ENCODE results near the gene BMP5.

Gene BMP5

GRCh38 chr6:55713436-55713835, 162.0 kb downstream of the BMP5 start:
- H3K79me2 ChIP-seq (ENCODE audit: insufficient read depth, low read length): no peaks in the 10 kb centered on the region
- peaks cover 5% of the 10 kb centered on the region; the same call in 1 of the 2 replicates for H3K9me3 ChIP-seq (ENCODE audit: insufficient read depth, low read length)
- H3K4me2 ChIP-seq (ENCODE audit: low read depth, low read length, poor library complexity, severe bottlenecking): no peak overlapping the region
- no peak overlapping the region for H3K9ac ChIP-seq (ENCODE audit: low read length)
- no peak overlapping the region for H3K4me3 ChIP-seq (ENCODE audit: insufficient read depth, low read length, poor library complexity, severe bottlenecking)
- TF ChIP-seq, protein P1, sequence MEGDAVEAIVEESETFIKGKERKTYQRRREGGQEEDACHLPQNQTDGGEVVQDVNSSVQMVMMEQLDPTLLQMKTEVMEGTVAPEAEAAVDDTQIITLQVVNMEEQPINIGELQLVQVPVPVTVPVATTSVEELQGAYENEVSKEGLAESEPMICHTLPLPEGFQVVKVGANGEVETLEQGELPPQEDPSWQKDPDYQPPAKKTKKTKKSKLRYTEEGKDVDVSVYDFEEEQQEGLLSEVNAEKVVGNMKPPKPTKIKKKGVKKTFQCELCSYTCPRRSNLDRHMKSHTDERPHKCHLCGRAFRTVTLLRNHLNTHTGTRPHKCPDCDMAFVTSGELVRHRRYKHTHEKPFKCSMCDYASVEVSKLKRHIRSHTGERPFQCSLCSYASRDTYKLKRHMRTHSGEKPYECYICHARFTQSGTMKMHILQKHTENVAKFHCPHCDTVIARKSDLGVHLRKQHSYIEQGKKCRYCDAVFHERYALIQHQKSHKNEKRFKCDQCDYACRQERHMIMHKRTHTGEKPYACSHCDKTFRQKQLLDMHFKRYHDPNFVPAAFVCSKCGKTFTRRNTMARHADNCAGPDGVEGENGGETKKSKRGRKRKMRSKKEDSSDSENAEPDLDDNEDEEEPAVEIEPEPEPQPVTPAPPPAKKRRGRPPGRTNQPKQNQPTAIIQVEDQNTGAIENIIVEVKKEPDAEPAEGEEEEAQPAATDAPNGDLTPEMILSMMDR (IDR thresholded peaks at IDR 0.05; ENCODE audit: insufficient read depth, low read length, poor library complexity, severe bottlenecking): no peak
- no peak for TF ChIP-seq EZH2phosphoT487 (conservative IDR thresholded peaks at IDR 0.05; ENCODE audit: low read length)
- H3F3A ChIP-seq (ENCODE audit: insufficient read depth): no peaks in the 10 kb centered on the region
- no peaks in the 10 kb centered on the region for H3K9me2 ChIP-seq (replicated peaks; ENCODE audit: insufficient read depth, low read length)
- no peaks in the 10 kb centered on the region for H3K36me3 ChIP-seq (ENCODE audit: low read length)
- no peaks in the 10 kb centered on the region for H4K20me1 ChIP-seq (ENCODE audit: low read depth, low read length)
- no peak overlapping the region for H2AFZ ChIP-seq (ENCODE audit: low read depth, low read length, severe bottlenecking)
- no peak overlapping the region for H3K27ac ChIP-seq (ENCODE audit: low read depth, low read length)
- no peaks in the 10 kb centered on the region for H3K27me3 ChIP-seq (ENCODE audit: low read length)

DNA sequence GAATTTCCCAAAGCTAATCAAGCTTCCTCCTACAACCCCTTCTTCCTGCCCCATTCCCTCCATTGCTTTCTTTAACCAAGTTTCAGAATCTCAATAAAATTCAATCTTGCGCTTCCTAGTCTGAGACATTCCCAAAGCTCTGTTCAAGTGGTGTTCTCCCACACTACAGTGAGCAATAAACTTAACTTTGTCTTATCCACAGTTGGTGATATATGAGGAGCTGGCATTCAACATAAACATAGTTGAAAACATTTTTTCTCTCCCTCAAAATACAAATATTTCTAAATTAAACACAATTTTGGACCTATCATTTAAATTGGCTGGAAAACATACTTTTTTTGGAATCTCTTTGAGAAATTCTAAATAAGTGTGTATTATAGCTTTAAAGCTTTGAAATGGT, 166.7 kb downstream of the BMP5 start:
- H3K4me2 ChIP-seq (ENCODE audit: low read depth, low read length, poor library complexity, severe bottlenecking): no peak overlapping the region
- H3K27ac ChIP-seq (ENCODE audit: low read depth, low read length): no peak overlapping the region

DNA sequence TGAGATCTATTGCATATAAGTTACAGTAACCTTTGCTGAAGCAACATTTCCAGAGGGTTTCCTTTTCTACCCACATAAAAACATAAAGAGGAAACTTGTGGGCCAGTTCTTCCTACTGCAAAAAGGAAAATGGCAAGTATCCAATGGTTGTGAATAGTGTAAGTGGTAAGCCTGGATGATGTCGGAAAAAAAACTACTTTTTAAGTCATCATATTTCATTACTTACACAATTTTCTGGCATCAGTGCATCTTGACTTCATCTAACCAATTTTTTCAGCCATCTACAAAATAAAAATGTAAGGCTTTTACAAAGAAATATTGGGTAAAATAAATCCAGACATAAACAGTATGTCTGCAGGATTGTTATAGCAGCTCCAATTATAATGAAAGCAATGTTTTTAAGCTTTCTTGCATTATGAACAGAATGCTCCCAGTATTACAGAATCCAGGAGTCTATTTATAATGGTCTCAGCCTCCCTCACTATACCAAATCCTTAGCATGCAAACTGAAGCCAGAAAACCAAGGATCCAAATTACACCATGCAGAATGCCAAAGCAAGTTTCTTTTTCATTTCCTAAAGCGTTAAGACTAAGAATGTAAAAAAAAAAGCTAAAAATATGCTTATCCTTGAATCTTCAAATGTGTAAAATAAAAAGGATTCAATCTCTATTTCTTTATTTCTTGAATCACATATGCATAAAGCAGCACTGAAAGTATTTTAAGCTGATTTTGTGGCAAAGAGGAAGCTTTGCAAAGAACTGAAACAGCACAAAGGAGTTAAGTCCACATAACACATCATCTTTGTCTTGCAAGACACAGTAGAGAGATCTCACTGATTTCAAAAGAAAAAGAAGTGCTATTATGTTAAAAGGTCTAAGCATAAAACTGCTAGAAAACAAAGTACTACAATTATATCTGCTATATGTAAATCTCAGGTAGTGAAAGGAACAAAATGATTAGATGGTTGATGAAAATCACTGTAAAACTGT, 169.6 kb downstream of the BMP5 start:
- no peaks in the 10 kb centered on the region for H3K9me2 ChIP-seq (replicated peaks; ENCODE audit: insufficient read depth, low read length)
- no peaks in the 10 kb centered on the region for H3K36me3 ChIP-seq (ENCODE audit: low read length)
- no peak overlapping the region for H3K4me3 ChIP-seq (ENCODE audit: insufficient read depth, low read length, poor library complexity, severe bottlenecking)
- no peaks in the 10 kb centered on the region for H3F3A ChIP-seq (ENCODE audit: insufficient read depth)
- no peak overlapping the region for H3K9ac ChIP-seq (ENCODE audit: low read length)
- H3K4me2 ChIP-seq (ENCODE audit: low read depth, low read length, poor library complexity, severe bottlenecking): no peak overlapping the region
- H3K27me3 ChIP-seq (ENCODE audit: low read length): no peaks in the 10 kb centered on the region
- no peak overlapping the region for H2AFZ ChIP-seq (ENCODE audit: low read depth, low read length, severe bottlenecking)
- 0 out of 2 replicates have a peak, but pooled peaks cover 6% of the 10 kb centered on the region for H3K9me3 ChIP-seq (ENCODE audit: insufficient read depth, low read length)
- no peak overlapping the region for H3K27ac ChIP-seq (ENCODE audit: low read depth, low read length)
- no peaks in the 10 kb centered on the region for H4K20me1 ChIP-seq (ENCODE audit: low read depth, low read length)
- no peak for TF ChIP-seq EZH2phosphoT487 (conservative IDR thresholded peaks at IDR 0.05; ENCODE audit: low read length)
- TF ChIP-seq, protein P1 (IDR thresholded peaks at IDR 0.05; ENCODE audit: insufficient read depth, low read length, poor library complexity, severe bottlenecking): no peak
- no peaks in the 10 kb centered on the region for H3K79me2 ChIP-seq (ENCODE audit: insufficient read depth, low read length)

More for the DNA sequence above, 166.7 kb downstream of the BMP5 start:
- Histone ChIP-seq H3F3A (ENCODE audit: insufficient read depth) (no peaks in the 10 kb centered on the region), H3K79me2 (ENCODE audit: insufficient read depth, low read length) (no peaks in the 10 kb centered on the region), H4K20me1 (ENCODE audit: low read depth, low read length) (no peaks in the 10 kb centered on the region), H3K4me3 (ENCODE audit: insufficient read depth, low read length, poor library complexity, severe bottlenecking) (no peak overlapping the region), H3K9me3 (ENCODE audit: insufficient read depth, low read length) (0 out of 2 replicates have a peak, but pooled peaks cover 6% of the 10 kb centered on the region), H3K9ac (ENCODE audit: low read length) (no peak overlapping the region), H2AFZ (ENCODE audit: low read depth, low read length, severe bottlenecking) (no peak overlapping the region), H3K27me3 (ENCODE audit: low read length) (no peaks in the 10 kb centered on the region), H3K36me3 (ENCODE audit: low read length) (no peaks in the 10 kb centered on the region), H3K9me2 (replicated peaks; ENCODE audit: insufficient read depth, low read length) (no peaks in the 10 kb centered on the region)
- TF ChIP-seq EZH2phosphoT487 (conservative IDR thresholded peaks at IDR 0.05; ENCODE audit: low read length): no peak
- TF ChIP-seq, protein P1 (IDR thresholded peaks at IDR 0.05; ENCODE audit: insufficient read depth, low read length, poor library complexity, severe bottlenecking): no peak
